ACC112 (cell line): ENCODE results near the gene GRAMD1C.

ENCODE experiments used
- H2AFZ ChIP-seq: fragments of 200-600 bp; sonication (generic); one replicate; pipeline ENCODE4 v1.6.0; 2017; ENCODE audit warnings: antibody characterized with exemption, low read length; ENCODE audit not compliant: unreplicated experiment
- H3K27ac ChIP-seq: fragments of 200-600 bp; sonication (generic); 2 replicates; pipeline ENCODE4 v1.5.1; 2014; ENCODE audit warnings: low read depth, mild to moderate bottlenecking, antibody characterized with exemption, low read length, moderate library complexity
- H3K27me3 ChIP-seq: fragments of 200-600 bp; sonication (generic); 2 replicates; pipeline ENCODE4 v1.6.1; 2014; ENCODE audit warnings: mild to moderate bottlenecking, antibody characterized with exemption, low read length, moderate library complexity, mixed read lengths; ENCODE audit not compliant: insufficient read depth
- H3K36me3 ChIP-seq: fragments of 200-600 bp; sonication (generic); 2 replicates; pipeline ENCODE4 v1.6.1; 2016; ENCODE audit warnings: mild to moderate bottlenecking, antibody characterized with exemption, low read length, moderate library complexity, mixed read lengths; ENCODE audit not compliant: insufficient read depth
- H3K4me1 ChIP-seq: fragments of 200-600 bp; sonication (generic); one replicate; pipeline ENCODE4 v1.6.1; 2016; ENCODE audit warnings: low read length, mixed read lengths; ENCODE audit not compliant: insufficient read depth, unreplicated experiment, control insufficient read depth
- H3K4me3 ChIP-seq: fragments of 200-600 bp; sonication (generic); 2 replicates; pipeline ENCODE4 v1.5.1; 2014; ENCODE audit warnings: mild to moderate bottlenecking, low read depth, low read length
- H3K79me2 ChIP-seq: fragments of 200-600 bp; sonication (generic); one replicate; pipeline ENCODE4 v1.6.0; 2016; ENCODE audit warnings: low read length; ENCODE audit not compliant: control insufficient read depth, unreplicated experiment, insufficient read depth

GRAMD1C gene

DNA sequence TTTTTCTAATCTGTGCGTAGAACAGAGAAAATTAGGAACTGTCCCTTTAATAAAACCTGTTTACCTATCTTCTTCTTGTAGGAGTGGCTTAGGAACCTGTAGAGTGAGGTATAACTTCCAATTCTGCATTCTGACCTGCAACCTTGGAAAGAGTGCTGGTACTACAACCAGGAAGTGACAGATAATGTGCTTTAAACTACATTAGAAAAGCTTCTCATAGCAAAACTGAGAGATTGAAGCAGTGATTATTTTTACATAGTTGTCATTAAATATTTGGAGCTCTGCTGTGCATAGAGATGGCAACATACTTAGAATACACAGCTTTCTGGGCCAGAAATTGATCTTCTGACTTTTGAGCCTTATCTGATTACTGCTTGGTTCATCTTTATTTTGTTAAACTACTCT, 58.8 kb downstream of the GRAMD1C start:
- Histone ChIP-seq H3K79me2 (no peaks in the 10 kb centered on the region), H3K4me3 (peak overlapping the region; percentile 59), H2AFZ (no peak overlapping the region), H3K27ac (no peak overlapping the region), H3K4me1 (peaks cover 12% of the 10 kb centered on the region), H3K27me3 (no peaks in the 10 kb centered on the region), H3K36me3 (no peaks in the 10 kb centered on the region)

DNA sequence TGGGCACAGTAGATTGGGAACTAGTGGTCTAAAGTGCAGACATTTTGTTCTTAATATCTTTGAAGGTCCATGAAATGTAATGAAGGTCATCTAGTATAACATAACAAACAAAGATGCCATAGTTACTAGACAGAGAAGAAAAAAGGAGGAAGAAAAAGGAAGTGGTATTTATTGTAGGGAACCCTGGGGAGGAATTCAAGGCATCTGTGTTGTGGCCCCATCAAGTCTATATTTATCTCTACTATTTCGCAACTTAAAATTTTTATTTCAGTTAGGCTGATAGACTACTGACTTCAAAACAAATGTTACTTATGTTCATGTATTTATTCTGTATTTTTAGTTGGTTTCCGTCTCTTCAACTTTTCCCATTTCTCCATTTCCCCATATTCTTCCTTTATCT, 60.3 kb downstream of the GRAMD1C start:
- no peaks in the 10 kb centered on the region for H3K79me2 ChIP-seq
- H3K4me3 ChIP-seq, result no peak overlapping the region
- peaks cover 12% of the 10 kb centered on the region for H3K4me1 ChIP-seq
- no peak overlapping the region for H2AFZ ChIP-seq
- no peaks in the 10 kb centered on the region for H3K27me3 ChIP-seq
- H3K36me3 ChIP-seq, result no peaks in the 10 kb centered on the region
- peak overlapping the region; percentile 20; the same call in 1 of the 2 replicates for H3K27ac ChIP-seq

DNA sequence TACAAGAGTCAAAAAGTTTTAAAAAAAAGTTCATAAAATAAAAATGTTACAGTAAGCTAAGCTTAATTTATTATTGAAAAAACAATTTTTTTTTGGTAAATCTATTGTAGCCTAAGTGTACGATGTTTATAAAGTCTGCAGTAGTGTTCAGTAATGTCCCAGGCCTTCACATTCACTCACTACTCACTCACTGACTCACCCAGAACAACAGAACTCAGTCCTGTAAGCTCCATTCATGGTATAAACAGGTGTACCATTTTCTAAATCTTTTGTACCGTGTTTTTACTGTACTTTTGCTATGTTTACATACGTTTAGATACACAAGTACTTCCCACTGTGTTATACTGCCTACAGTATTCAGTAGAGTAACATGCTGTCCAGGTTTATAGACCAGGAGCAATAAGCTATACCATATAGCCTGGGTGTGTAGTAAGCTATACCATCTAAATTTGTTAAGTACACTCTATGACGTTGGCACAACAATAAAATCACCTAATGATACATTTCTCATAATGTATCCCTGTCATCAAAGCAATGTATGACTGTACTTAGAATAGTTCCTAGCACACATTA, 68.1 kb downstream of the GRAMD1C start:
- Histone ChIP-seq H3K27me3 (no peaks in the 10 kb centered on the region), H3K4me1 (no peaks in the 10 kb centered on the region), H2AFZ (no peak overlapping the region), H3K36me3 (no peaks in the 10 kb centered on the region; the same call in 1 of the 2 replicates), H3K79me2 (no peaks in the 10 kb centered on the region), H3K27ac (no peak overlapping the region), H3K4me3 (no peak overlapping the region)

DNA sequence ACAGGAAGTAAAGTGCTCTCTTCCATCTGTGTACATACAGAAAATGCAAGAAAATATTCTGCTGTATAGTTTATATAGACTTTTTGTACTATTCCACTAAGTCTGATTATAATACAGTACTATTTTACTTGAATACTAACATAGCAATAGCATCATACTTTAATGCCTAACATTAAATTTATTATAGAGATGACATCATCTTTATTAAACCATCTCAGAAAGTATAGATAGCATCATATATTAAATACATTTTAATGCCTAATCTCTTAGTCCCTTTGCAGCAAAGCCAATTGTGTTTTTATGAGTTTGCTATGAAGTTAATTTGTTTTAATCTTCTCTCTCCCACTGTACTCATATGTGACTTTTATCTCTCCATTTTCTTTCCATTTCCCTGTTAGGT, 69.5 kb downstream of the GRAMD1C start:
- Histone ChIP-seq H3K27me3 (no peaks in the 10 kb centered on the region), H3K27ac (no peak overlapping the region), H2AFZ (no peak overlapping the region), H3K4me1 (no peaks in the 10 kb centered on the region), H3K4me3 (no peak overlapping the region), H3K36me3 (no peaks in the 10 kb centered on the region; the same call in 1 of the 2 replicates), H3K79me2 (no peaks in the 10 kb centered on the region)

- peaks cover 9% of the 10 kb centered on the region for H3K4me1 ChIP-seq
- no peaks in the 10 kb centered on the region for H3K79me2 ChIP-seq
- H2AFZ ChIP-seq, result no peak overlapping the region
- H3K36me3 ChIP-seq, result no peaks in the 10 kb centered on the region
- no peak overlapping the region for H3K4me3 ChIP-seq
- H3K27ac ChIP-seq, result no peak overlapping the region
- H3K27me3 ChIP-seq, result no peaks in the 10 kb centered on the region
Measured at GRCh38 chr3:113910966-113911365, 72.4 kb downstream of the GRAMD1C start.

GRCh38 chr3:113912552-113913236, 74.1 kb downstream of the GRAMD1C start:
- H2AFZ ChIP-seq, result peak overlapping the region; percentile 11
- peaks cover 9% of the 10 kb centered on the region for H3K4me1 ChIP-seq
- H3K36me3 ChIP-seq, result no peaks in the 10 kb centered on the region
- H3K4me3 ChIP-seq, result peak overlapping the region; percentile 8; the same call in 1 of the 2 replicates
- no peaks in the 10 kb centered on the region for H3K27me3 ChIP-seq
- H3K27ac ChIP-seq, result no peak overlapping the region
- H3K79me2 ChIP-seq, result no peaks in the 10 kb centered on the region

DNA sequence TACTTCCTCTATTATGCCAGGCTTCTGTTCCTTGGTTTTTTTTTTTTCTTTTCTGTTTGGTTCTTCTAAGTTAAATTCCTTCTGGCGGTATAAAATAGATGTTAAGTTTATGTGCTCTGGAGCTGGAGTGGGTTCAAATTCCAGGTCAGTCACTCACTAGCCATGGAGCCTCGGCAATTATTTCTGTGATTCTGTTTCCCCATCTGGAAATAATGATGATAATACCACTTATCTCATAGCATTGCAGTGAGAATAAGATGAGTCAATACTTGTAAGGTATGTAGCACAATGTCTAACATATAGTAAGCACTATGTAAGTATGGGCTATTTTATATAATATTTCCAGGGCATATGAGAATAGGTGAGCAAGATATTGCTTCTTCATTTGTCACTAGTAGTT, 76.1 kb downstream of the GRAMD1C start:
- Histone ChIP-seq H3K79me2 (no peaks in the 10 kb centered on the region), H3K4me1 (peaks cover 9% of the 10 kb centered on the region), H3K4me3 (no peak overlapping the region), H2AFZ (peak overlapping the region; percentile 47), H3K27ac (no peak overlapping the region), H3K27me3 (no peaks in the 10 kb centered on the region), H3K36me3 (no peaks in the 10 kb centered on the region)

DNA sequence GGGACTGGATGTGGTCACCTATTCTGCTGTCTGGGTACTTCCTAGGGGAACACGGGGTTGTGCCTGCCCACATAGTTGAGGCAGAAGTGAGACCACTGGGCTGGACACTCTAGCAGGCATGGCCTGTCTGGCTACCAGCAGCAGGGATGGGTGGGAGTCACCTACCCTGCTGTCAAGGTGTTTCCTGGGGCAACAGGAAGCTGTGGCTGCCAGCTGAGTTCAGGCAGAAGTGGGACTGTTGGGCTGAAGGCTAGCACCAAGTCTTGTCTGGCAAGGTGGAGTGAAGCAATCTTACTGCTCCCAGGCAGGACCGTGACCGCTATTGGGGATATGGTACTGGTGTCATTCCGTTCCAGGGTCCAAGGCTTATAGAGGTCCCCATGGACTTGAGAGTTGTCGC, 89.0 kb downstream of the GRAMD1C start:
- H3K36me3 ChIP-seq, result no peaks in the 10 kb centered on the region
- no peak overlapping the region for H3K4me3 ChIP-seq
- H3K4me1 ChIP-seq, result no peaks in the 10 kb centered on the region
- H3K79me2 ChIP-seq, result no peaks in the 10 kb centered on the region
- H3K27ac ChIP-seq, result no peak overlapping the region
- H2AFZ ChIP-seq, result no peak overlapping the region
- no peaks in the 10 kb centered on the region for H3K27me3 ChIP-seq

DNA sequence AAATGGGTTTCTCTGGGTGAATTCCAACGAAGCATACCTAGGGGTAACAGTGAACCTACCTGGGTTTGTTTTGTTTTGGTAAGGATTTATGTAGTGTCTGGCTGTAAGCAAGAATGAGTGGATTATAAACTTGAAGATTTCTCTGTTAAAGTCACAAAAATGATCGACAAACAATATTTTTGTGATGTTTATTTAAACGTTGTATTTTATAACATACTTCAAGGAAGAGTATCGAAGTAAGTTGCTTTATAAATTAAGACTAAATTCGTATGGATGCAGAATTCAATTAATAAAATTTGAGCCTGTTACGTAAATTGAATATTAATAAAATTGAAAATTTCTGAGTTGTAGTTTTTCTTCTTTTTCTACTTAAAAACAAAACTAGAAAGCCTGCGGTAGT, 108.2 kb downstream of the GRAMD1C start:
- H3K79me2 ChIP-seq, result no peaks in the 10 kb centered on the region
- peaks cover 23% of the 10 kb centered on the region for H3K27me3 ChIP-seq
- H2AFZ ChIP-seq, result peak overlapping the region; percentile 41
- peak overlapping the region; percentile 81 for H3K4me3 ChIP-seq
- H3K36me3 ChIP-seq, result no peaks in the 10 kb centered on the region
- H3K4me1 ChIP-seq, result no peaks in the 10 kb centered on the region
- no peak overlapping the region for H3K27ac ChIP-seq

DNA sequence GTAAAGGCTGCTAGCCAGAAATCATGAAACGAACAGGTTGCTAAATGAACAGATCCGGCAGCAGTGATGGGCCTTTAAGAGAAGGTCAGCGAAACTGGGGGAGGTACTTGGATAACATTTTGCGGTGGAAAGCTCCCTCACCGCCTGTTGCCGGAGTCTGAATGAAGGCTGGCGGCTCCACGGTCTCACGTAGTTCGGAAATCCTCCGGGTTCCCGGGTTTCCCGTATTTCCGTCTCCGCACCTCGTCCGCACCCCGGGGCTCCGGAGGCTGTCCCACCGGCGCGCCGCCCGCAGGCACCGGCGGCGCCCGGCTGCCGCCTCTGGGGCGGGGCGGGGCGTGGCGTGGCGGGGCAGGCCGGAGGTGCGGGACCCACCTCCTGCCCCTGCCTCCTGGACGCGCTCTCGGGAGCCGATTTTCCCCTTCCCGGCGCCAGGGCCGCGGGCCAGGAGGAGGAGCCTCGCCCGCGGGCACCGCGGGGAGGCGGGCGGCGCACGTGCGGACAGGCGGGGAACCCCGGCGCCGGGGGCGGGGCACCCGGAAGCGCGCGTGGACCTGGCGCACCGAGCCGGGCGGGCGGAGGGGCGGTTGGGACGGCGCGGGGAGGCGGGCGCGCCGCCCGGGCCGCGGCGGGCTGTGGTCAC, 108.9 kb downstream of the GRAMD1C start, which contains the start of gene ZDHHC23:
Gene ZDHHC23, plus strand, starts transcription at position 642 of the 643 bp plus-strand sequence. CDS start 790 bp downstream, outside the sequence.
- Histone ChIP-seq H3K4me3 (peak within 1 kb of the TSS; percentile 81), H3K27me3 (peaks cover 23% of the 10 kb centered on the region), H3K27ac (no peak within 1 kb of the TSS)

More for the DNA sequence above, 108.9 kb downstream of the GRAMD1C start, which contains the start of gene ZDHHC23:
- H2AFZ ChIP-seq, result peak within 1 kb of the TSS; percentile 41
- H3K79me2 ChIP-seq, result no peaks in the 10 kb centered on the region
- no peaks in the 10 kb centered on the region for H3K4me1 ChIP-seq
- H3K36me3 ChIP-seq, result no peaks in the 10 kb centered on the region
